Mesothelial cell of epicardium (in vitro differentiated cells): ENCODE data around the gene NR2F2. TPM values are rescaled to one million over a fixed set of nuclear protein-coding genes. Genes with fewer than 3 reads are reported as not detected.

ENCODE experiments used
- DNase-seq, 2 experiments: peaks; one replicate each; pipeline ENCODE4 v3.0.0; 2021; ENCODE audit warnings: low spot score in 2 of 2; ENCODE audit not compliant: unreplicated experiment in 2 of 2
- H3K27ac Mint-ChIP-seq: 2 replicates; pipeline ENCODE4 v1.8.0; 2021; ENCODE audit warnings: mixed read lengths
- H3K27me3 Mint-ChIP-seq: 2 replicates; pipeline ENCODE4 v1.8.0; 2021; ENCODE audit warnings: low read depth, mixed read lengths
- H3K36me3 Mint-ChIP-seq: 2 replicates; pipeline ENCODE4 v1.8.0; 2021; ENCODE audit warnings: mixed read lengths
- H3K4me1 Mint-ChIP-seq: 2 replicates; pipeline ENCODE4 v1.8.0; 2021; ENCODE audit warnings: mixed read lengths
- H3K4me3 Mint-ChIP-seq: 2 replicates; pipeline ENCODE4 v1.8.0; 2021; ENCODE audit warnings: mild to moderate bottlenecking, moderate library complexity, mixed read lengths
- H3K9me3 Mint-ChIP-seq: 2 replicates; pipeline ENCODE4 v1.8.0; 2021; ENCODE audit warnings: mixed read lengths
- total RNA-seq: library from RNA; stranded (reverse); gene quantifications from 3 replicates; pipeline ENCODE4 v1.2.1, GENCODE V29; 2021
- TF ChIP-seq, protein P1 (sequence below): fragments of 200-600 bp; sonication (generic); IDR thresholded peaks from one replicate; pipeline ENCODE4 v1.5.0; 2021; ENCODE audit warnings: antibody characterized with exemption; ENCODE audit not compliant: unreplicated experiment

Gene NR2F2
- total RNA-seq, 1 donor from 2014 or later: 128 TPM

DNA sequence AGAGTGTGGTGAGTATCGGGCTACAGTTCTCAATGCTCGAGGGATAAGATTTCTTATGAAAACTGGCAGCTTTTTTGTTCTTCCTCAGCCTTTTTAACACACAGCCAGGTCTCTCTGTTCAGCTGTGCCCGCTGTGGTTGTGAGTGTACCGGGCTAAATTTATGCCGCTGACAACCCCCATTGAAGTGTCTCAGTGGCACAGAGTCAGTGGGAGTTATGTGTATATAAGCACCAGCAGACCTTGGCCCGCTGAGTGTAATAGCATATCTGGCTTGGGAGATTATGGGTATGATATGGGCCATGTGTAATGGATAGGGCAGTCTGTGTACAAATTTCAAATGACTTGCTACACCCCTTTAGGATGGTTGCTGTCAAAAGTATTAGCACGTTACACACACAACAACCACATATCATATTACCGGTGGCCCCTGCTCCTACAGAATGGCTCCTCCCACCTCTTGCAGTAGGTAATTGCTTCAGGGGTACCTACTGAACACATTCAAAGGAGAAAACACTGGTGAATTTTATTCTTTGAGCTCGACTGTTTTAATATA, 26.9 kb upstream of the NR2F2 start:
- Mint-ChIP-seq H3K4me3 (no peak overlapping the region), H3K36me3 (peaks cover 35% of the 10 kb centered on the region), H3K4me1 (peaks cover 15% of the 10 kb centered on the region), H3K27me3 (no peaks in the 10 kb centered on the region), H3K9me3 (peaks cover 16% of the 10 kb centered on the region), H3K27ac (peak overlapping the region; percentile 31)
- TF ChIP-seq, protein P1, sequence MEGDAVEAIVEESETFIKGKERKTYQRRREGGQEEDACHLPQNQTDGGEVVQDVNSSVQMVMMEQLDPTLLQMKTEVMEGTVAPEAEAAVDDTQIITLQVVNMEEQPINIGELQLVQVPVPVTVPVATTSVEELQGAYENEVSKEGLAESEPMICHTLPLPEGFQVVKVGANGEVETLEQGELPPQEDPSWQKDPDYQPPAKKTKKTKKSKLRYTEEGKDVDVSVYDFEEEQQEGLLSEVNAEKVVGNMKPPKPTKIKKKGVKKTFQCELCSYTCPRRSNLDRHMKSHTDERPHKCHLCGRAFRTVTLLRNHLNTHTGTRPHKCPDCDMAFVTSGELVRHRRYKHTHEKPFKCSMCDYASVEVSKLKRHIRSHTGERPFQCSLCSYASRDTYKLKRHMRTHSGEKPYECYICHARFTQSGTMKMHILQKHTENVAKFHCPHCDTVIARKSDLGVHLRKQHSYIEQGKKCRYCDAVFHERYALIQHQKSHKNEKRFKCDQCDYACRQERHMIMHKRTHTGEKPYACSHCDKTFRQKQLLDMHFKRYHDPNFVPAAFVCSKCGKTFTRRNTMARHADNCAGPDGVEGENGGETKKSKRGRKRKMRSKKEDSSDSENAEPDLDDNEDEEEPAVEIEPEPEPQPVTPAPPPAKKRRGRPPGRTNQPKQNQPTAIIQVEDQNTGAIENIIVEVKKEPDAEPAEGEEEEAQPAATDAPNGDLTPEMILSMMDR: no peak
- no peak for DNase-seq

DNA sequence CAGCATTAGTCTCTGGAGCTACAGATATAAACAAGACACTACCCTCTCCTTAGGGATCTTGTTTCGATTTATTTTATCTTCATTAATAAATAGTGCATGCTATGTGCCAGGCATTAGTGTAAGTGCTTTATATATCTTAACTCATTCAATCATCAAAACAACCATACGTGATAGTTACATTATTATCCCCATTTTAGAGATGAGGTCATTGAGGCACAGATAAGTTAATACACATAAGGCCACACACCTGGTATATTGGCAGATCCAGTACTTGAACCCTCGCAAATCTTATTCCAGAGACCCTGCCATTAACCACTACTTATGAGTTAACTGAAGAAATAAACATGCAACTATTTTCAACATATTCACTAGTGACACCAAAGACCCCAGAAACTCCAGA, 25.7 kb upstream of the NR2F2 start:
- Mint-ChIP-seq H3K36me3 (peaks cover 27% of the 10 kb centered on the region), H3K27ac (no peak overlapping the region), H3K4me1 (peaks cover 23% of the 10 kb centered on the region), H3K9me3 (peaks cover 4% of the 10 kb centered on the region), H3K4me3 (no peak overlapping the region), H3K27me3 (no peaks in the 10 kb centered on the region)
- TF ChIP-seq, protein P1: no peak
- DNase-seq: no peak

DNA sequence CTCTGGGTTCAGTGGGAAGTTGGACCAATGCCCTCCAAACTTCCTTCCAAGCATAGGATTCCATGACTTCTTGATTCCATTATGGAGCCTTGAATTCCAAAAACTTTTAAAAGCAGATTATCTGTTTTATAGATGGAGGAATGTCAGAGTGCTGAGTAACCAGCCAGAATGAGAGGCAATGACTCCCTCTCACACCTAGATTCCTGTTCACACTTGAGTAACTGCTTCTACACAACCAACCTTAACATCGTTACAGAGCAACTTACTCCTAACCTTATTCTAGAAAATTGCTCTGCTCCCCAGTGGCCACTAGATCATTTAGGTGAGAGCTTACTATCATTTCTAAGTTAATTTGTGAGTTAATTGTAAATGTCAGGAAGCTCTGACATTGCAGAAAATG, 24.2 kb upstream of the NR2F2 start:
- Mint-ChIP-seq H3K4me3 (no peak overlapping the region), H3K36me3 (peaks cover 22% of the 10 kb centered on the region), H3K27ac (no peak overlapping the region), H3K9me3 (peaks cover 4% of the 10 kb centered on the region), H3K27me3 (no peaks in the 10 kb centered on the region), H3K4me1 (peaks cover 22% of the 10 kb centered on the region)
- DNase-seq: no peak
- TF ChIP-seq, protein P1: no peak

DNA sequence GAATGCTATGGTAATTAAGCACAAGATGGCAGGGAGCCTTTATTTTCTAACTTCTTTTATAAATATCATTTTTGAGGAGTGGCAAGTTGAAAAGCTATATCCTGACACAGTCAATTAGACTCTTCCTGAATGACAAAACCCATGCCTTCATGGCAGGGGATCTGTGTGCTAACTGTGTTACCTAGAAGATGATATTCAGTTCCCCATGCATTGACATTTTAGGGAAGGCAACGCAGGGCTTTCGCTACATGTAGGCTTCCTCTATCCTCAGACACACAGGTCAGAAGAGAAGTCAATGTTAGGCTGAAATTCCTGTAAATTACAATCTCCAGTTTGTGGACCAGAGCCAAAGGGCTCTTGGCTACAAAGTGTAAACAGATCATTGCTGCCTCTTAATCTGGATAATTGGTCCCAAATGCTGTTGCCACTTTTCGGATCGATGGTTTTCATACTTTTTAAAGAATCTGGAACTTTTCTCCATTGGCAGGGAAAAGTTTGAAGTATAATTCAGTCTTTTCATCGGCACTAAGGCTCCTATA, 22.6 kb upstream of the NR2F2 start:
- Mint-ChIP-seq H3K4me3 (no peak overlapping the region), H3K9me3 (peaks cover 4% of the 10 kb centered on the region), H3K27ac (no peak overlapping the region), H3K27me3 (no peaks in the 10 kb centered on the region), H3K4me1 (peaks cover 35% of the 10 kb centered on the region), H3K36me3 (peaks cover 17% of the 10 kb centered on the region)
- no peak for DNase-seq
- TF ChIP-seq, protein P1: no peak

DNA sequence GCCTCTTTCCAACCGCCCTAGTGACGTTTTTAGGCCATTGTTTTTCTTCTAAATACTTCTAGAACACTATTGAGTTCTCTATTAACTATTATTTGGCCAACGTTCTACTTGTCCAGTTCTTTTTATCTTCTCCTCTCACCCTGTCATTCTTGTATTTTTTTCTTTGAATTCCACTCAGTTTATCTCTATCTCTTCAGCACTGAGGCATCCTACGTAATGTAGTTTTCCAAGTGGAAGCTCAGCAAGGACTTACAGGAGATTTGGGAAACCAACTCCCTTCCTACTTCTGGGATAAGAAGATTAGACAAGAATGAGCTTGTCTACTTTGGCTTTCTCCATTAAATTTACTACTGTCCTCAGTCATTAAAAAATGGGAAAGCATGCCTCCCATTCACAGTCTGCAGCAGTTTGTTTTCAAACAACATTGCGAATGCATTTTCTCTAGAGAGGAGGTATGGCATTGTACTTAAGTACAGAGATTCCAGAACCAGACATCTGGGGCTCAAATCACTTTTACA, 21.3 kb upstream of the NR2F2 start:
- peaks cover 14% of the 10 kb centered on the region for H3K36me3 Mint-ChIP-seq
- TF ChIP-seq, protein P1: no peak
- no peak overlapping the region for H3K4me3 Mint-ChIP-seq
- H3K9me3 Mint-ChIP-seq: peaks cover 4% of the 10 kb centered on the region
- peaks cover 31% of the 10 kb centered on the region for H3K4me1 Mint-ChIP-seq
- no peaks in the 10 kb centered on the region for H3K27me3 Mint-ChIP-seq
- H3K27ac Mint-ChIP-seq: peak overlapping the region; percentile 11
- no peak for DNase-seq
